Measurements from ENCODE around the gene PTPRR. TPM values are rescaled to one million over a fixed set of nuclear protein-coding genes. Genes with fewer than 3 reads are reported as not detected.

The PTPRR gene
- total RNA-seq, 2 donors from 2014 or later = 0.32 to 2.4 TPM

- Histone ChIP-seq H3K27me3 (replicated peaks; ENCODE audit: insufficient read depth) (no peaks in the 10 kb centered on the region), H3K4me1 (replicated peaks) (no peaks in the 10 kb centered on the region), H3K27ac (no peak overlapping the region), H3K9me3 (no peaks in the 10 kb centered on the region), H3K36me3 (no peaks in the 10 kb centered on the region), H3K4me3 (no peak overlapping the region)
- intact Hi-C loops (cut with DNase I) = no loop called here
- 74% methylated on average over 3 of the region's 3 CpGs for WGBS
- TF ChIP-seq POLR2AphosphoS5 (IDR thresholded peaks at IDR 0.05) (no peak), POLR2A (IDR thresholded peaks at IDR 0.05) (no peak)
- TF ChIP-seq, protein P1, sequence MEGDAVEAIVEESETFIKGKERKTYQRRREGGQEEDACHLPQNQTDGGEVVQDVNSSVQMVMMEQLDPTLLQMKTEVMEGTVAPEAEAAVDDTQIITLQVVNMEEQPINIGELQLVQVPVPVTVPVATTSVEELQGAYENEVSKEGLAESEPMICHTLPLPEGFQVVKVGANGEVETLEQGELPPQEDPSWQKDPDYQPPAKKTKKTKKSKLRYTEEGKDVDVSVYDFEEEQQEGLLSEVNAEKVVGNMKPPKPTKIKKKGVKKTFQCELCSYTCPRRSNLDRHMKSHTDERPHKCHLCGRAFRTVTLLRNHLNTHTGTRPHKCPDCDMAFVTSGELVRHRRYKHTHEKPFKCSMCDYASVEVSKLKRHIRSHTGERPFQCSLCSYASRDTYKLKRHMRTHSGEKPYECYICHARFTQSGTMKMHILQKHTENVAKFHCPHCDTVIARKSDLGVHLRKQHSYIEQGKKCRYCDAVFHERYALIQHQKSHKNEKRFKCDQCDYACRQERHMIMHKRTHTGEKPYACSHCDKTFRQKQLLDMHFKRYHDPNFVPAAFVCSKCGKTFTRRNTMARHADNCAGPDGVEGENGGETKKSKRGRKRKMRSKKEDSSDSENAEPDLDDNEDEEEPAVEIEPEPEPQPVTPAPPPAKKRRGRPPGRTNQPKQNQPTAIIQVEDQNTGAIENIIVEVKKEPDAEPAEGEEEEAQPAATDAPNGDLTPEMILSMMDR (IDR thresholded peaks at IDR 0.05) = no peak
- no peak for DNase-seq (ENCODE audit: low spot score)
Measured at GRCh38 chr12:70843363-70843762, 77.2 kb downstream of the PTPRR start.

- Histone ChIP-seq H3K27me3 (replicated peaks; ENCODE audit: insufficient read depth) (no peaks in the 10 kb centered on the region), H3K9me3 (no peaks in the 10 kb centered on the region), H3K36me3 (no peaks in the 10 kb centered on the region), H3K27ac (no peak overlapping the region), H3K4me1 (replicated peaks) (no peaks in the 10 kb centered on the region), H3K4me3 (no peak overlapping the region)
- intact Hi-C loops (cut with DNase I) = no loop called here
- DNase-seq (ENCODE audit: low spot score) = no peak
- TF ChIP-seq POLR2A (IDR thresholded peaks at IDR 0.05) (no peak), POLR2AphosphoS5 (IDR thresholded peaks at IDR 0.05) (no peak)
- TF ChIP-seq, protein P1 (IDR thresholded peaks at IDR 0.05) = no peak
- 25% methylated on average over 1 of the region's 1 CpG for WGBS
Measured at GRCh38 chr12:70842942-70843341, 77.6 kb downstream of the PTPRR start.

- no peak for TF ChIP-seq POLR2A (IDR thresholded peaks at IDR 0.05)
- TF ChIP-seq, protein P1 (IDR thresholded peaks at IDR 0.05) = no peak
- no peak for TF ChIP-seq POLR2AphosphoS5 (IDR thresholded peaks at IDR 0.05)
- intact Hi-C loops (cut with DNase I) = no loop called here
- DNase-seq (ENCODE audit: low spot score) = no peak
- no peaks in the 10 kb centered on the region for H3K27me3 ChIP-seq (replicated peaks; ENCODE audit: insufficient read depth)
- H3K4me1 ChIP-seq (replicated peaks) = no peaks in the 10 kb centered on the region
- no peaks in the 10 kb centered on the region for H3K9me3 ChIP-seq
- no peak overlapping the region for H3K4me3 ChIP-seq
- H3K36me3 ChIP-seq = no peaks in the 10 kb centered on the region
- H3K27ac ChIP-seq = no peak overlapping the region
- WGBS = 100% methylated on average over 1 of the region's 1 CpG
Measured at GRCh38 chr12:70842136-70842535, 78.4 kb downstream of the PTPRR start.

GRCh38 chr12:70840656-70841350 is 79.7 kb downstream of the PTPRR start:
- Histone ChIP-seq H3K4me1 (replicated peaks) (no peaks in the 10 kb centered on the region), H3K27ac (no peak overlapping the region), H3K27me3 (replicated peaks; ENCODE audit: insufficient read depth) (no peaks in the 10 kb centered on the region), H3K36me3 (no peaks in the 10 kb centered on the region), H3K9me3 (no peaks in the 10 kb centered on the region), H3K4me3 (no peak overlapping the region)
- intact Hi-C loops (cut with DNase I) = no loop called here
- no peak for DNase-seq (ENCODE audit: low spot score)
- TF ChIP-seq, protein P1 (IDR thresholded peaks at IDR 0.05) = no peak
- TF ChIP-seq POLR2AphosphoS5 (IDR thresholded peaks at IDR 0.05) (no peak), POLR2A (IDR thresholded peaks at IDR 0.05) (no peak)
- WGBS = 78% methylated on average over 4 of the region's 4 CpGs

DNA sequence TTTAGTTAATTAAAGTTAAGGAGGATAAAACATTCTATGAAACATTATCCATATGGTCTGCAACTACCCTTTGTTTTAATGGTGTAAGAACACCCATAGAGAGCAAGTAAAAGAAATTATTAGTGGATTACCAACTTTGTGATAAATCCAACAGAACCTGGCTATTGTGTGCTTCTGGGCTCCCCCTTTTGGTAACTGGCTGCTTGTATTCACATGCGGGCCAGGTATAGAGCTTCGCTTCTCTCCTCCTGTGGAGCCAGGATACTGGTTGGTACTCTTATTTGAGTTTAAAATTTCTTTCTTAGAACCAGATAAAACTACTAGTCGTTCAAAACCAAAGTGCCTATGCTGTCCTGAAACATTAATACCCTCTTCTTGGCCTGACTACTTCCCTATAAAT is 81.0 kb downstream of the PTPRR start:
- Histone ChIP-seq H3K36me3 (no peaks in the 10 kb centered on the region), H3K4me3 (no peak overlapping the region), H3K27ac (no peak overlapping the region), H3K27me3 (replicated peaks; ENCODE audit: insufficient read depth) (no peaks in the 10 kb centered on the region), H3K4me1 (replicated peaks) (no peaks in the 10 kb centered on the region), H3K9me3 (no peaks in the 10 kb centered on the region)
- no peak for DNase-seq (ENCODE audit: low spot score)
- intact Hi-C loops (cut with DNase I) = no loop called here
- TF ChIP-seq POLR2A (IDR thresholded peaks at IDR 0.05) (no peak), POLR2AphosphoS5 (IDR thresholded peaks at IDR 0.05) (no peak)
- TF ChIP-seq, protein P1 (IDR thresholded peaks at IDR 0.05) = no peak
- WGBS = 60% methylated on average over 3 of the region's 3 CpGs

All from prostate gland (tissue), 2 donors.